Activated CD4-positive, alpha-beta T cell treated with anti-CD3 and anti-CD28 coated beads for 24 hours (primary cell): Measurements from ENCODE around the gene CRBN.
A peak's percentile ranks its signal among the peaks of the same experiment; 100 is the strongest.

Experiments used
- DNase-seq, 2 donors: peaks; one replicate each; pipeline ENCODE4 v3.0.0-alpha.2; 2020; ENCODE audit warnings: low read depth in 2 of 2

Gene CRBN

GRCh38 chr3:3179407-3180094 is at the start of gene CRBN:
CRBN (minus strand) TSS chr3:3179691; CDS start chr3:3179687, 4 bp downstream.
- peak; percentile 75 for DNase-seq

- no peak for DNase-seq
These were observed 48.1 kb upstream of the CRBN start for GRCh38 chr3:3227640-3228039.

- DNase-seq, result no peak
These were observed 42.0 kb upstream of the CRBN start for GRCh38 chr3:3221528-3221927.

GRCh38 chr3:3216401-3216800 is 36.9 kb upstream of the CRBN start:
- no peak for DNase-seq

GRCh38 chr3:3212781-3213440 is 33.4 kb upstream of the CRBN start:
- DNase-seq, result no peak

- DNase-seq, result no peak
These were observed 30.2 kb upstream of the CRBN start for GRCh38 chr3:3209714-3210113.

- DNase-seq, result no peak
These were observed 29.6 kb upstream of the CRBN start for GRCh38 chr3:3209057-3209456.

- DNase-seq, result no peak
These were observed 22.1 kb upstream of the CRBN start for GRCh38 chr3:3201611-3202010.

- no peak for DNase-seq
These were observed 21.2 kb upstream of the CRBN start for GRCh38 chr3:3200632-3201212.

GRCh38 chr3:3199306-3199705 is 19.8 kb upstream of the CRBN start:
- no peak for DNase-seq

- no peak for DNase-seq
These were observed 16.8 kb upstream of the CRBN start for GRCh38 chr3:3196148-3196861.

GRCh38 chr3:3194861-3195260 is 15.4 kb upstream of the CRBN start:
- no peak for DNase-seq

GRCh38 chr3:3192286-3192675 is 12.8 kb upstream of the CRBN start:
- DNase-seq, result no peak

GRCh38 chr3:3191675-3192285 is 12.3 kb upstream of the CRBN start:
- DNase-seq, result no peak

- DNase-seq, result no peak
These were observed 10.5 kb upstream of the CRBN start for GRCh38 chr3:3189961-3190360.

- no peak for DNase-seq
These were observed 9.7 kb upstream of the CRBN start for GRCh38 chr3:3189102-3189727.

- no peak for DNase-seq
These were observed 5.4 kb upstream of the CRBN start for GRCh38 chr3:3184876-3185275.

- no peak for DNase-seq
These were observed 965 bp upstream of the CRBN start for GRCh38 chr3:3180456-3180855.

- DNase-seq, result no peak
These were observed 778 bp downstream of the CRBN start for GRCh38 chr3:3178498-3179328.

- DNase-seq, result no peak
These were observed 1.5 kb downstream of the CRBN start for GRCh38 chr3:3177861-3178497.
